ENCODE results near the gene TATDN2.
"Not testable (repeated sequence)": the region's sequence is repeated elsewhere in the genome, so short reads cannot be mapped to it uniquely, and the experiment has no call there.

Gene TATDN2

GRCh38 chr3:10235551-10235950, 12.7 kb upstream of the TATDN2 start:
- DNase-seq = no peak

GRCh38 chr3:10238345-10239183, 9.7 kb upstream of the TATDN2 start:
- no peak for DNase-seq

GRCh38 chr3:10240799-10241198, 7.5 kb upstream of the TATDN2 start:
- no peak for DNase-seq

GRCh38 chr3:10242182-10243065, 5.8 kb upstream of the TATDN2 start:
- DNase-seq = peak; percentile 88

- no peak for DNase-seq
Measured at GRCh38 chr3:10244009-10244408, 4.2 kb upstream of the TATDN2 start.

- no peak for DNase-seq
Measured at GRCh38 chr3:10245081-10245712, 3.1 kb upstream of the TATDN2 start.

GRCh38 chr3:10247679-10248183, 528 bp upstream of the TATDN2 start:
- DNase-seq = no peak

- DNase-seq = no peak
Measured at GRCh38 chr3:10248984-10249748, 907 bp downstream of the TATDN2 start.

GRCh38 chr3:10249833-10250232, 1.6 kb downstream of the TATDN2 start:
- DNase-seq = no peak

GRCh38 chr3:10251006-10251405, 2.7 kb downstream of the TATDN2 start:
- DNase-seq = no peak

- DNase-seq = no peak
Measured at GRCh38 chr3:10253731-10254130, 5.5 kb downstream of the TATDN2 start.

GRCh38 chr3:10255835-10256234, 7.6 kb downstream of the TATDN2 start:
- DNase-seq = no peak

GRCh38 chr3:10259036-10259435, 10.8 kb downstream of the TATDN2 start:
- no peak for DNase-seq

GRCh38 chr3:10259798-10260197, 11.5 kb downstream of the TATDN2 start:
- DNase-seq = no peak

GRCh38 chr3:10260211-10260701, 12.0 kb downstream of the TATDN2 start:
- no peak for DNase-seq

GRCh38 chr3:10262027-10262426, 13.8 kb downstream of the TATDN2 start:
- no peak for DNase-seq

- no peak for DNase-seq
Measured at GRCh38 chr3:10263646-10264363, 15.5 kb downstream of the TATDN2 start.

GRCh38 chr3:10265833-10266232, 17.6 kb downstream of the TATDN2 start:
- no peak for DNase-seq

- not testable (repeated sequence) for DNase-seq
Measured at GRCh38 chr3:10266936-10267335, 18.7 kb downstream of the TATDN2 start.

GRCh38 chr3:10268116-10268515, 19.9 kb downstream of the TATDN2 start:
- DNase-seq = no peak

- DNase-seq = no peak
Measured at GRCh38 chr3:10268930-10269329, 20.7 kb downstream of the TATDN2 start.

GRCh38 chr3:10269443-10269842, 21.2 kb downstream of the TATDN2 start:
- no peak for DNase-seq

Measured in GF-D8 (cell line).